OCI-LY3 (cell line): Measurements from ENCODE around the gene FBXW7.

Experiments
- H2AFZ ChIP-seq: fragments of 200-600, 300-600 bp; shearing (Covaris generic); 2 replicates; pipeline ENCODE4 v1.6.0; 2014; ENCODE audit warnings: antibody characterized with exemption, low read depth, low read length
- H3K27ac ChIP-seq: fragments of 200-600, 300-600 bp; sonication (generic); 2 replicates; pipeline ENCODE4 v1.5.1; 2014; ENCODE audit warnings: mild to moderate bottlenecking, low read length, moderate library complexity, mixed read lengths
- H3K27me3 ChIP-seq: fragments of 200-600, 300-600 bp; sonication (generic); 2 replicates; pipeline ENCODE4 v1.6.1; 2014; ENCODE audit warnings: low read depth, low read length, mixed read lengths
- H3K36me3 ChIP-seq: fragments of 200-600, 300-600 bp; sonication (generic); replicated peaks from 2 replicates; pipeline ENCODE3; 2014; ENCODE audit warnings: low read depth, low read length, mixed read lengths
- H3K4me1 ChIP-seq: fragments of 300-600, 200-600 bp; sonication (generic); 2 replicates; pipeline ENCODE4 v1.6.1; 2014; ENCODE audit warnings: low read length, mixed read lengths
- H3K4me2 ChIP-seq: fragments of 200-600, 300-600 bp; sonication (generic); 2 replicates; pipeline ENCODE4 v1.6.1; 2014; ENCODE audit warnings: low read length, mixed read lengths
- H3K4me3 ChIP-seq: fragments of 300-600, 200-600 bp; sonication (generic); 2 replicates; pipeline ENCODE4 v1.5.1; 2014; ENCODE audit warnings: antibody characterized with exemption, mild to moderate bottlenecking, low read length, moderate library complexity
- H3K79me2 ChIP-seq: fragments of 300-600, 200-600 bp; shearing (Covaris generic); 2 replicates; pipeline ENCODE4 v1.6.1; 2014; ENCODE audit warnings: mild to moderate bottlenecking, low read length, mixed read lengths
- H3K9ac ChIP-seq: fragments of 300-600, 200-600 bp; shearing (Covaris generic); 2 replicates; pipeline ENCODE4 v1.6.0; 2014; ENCODE audit warnings: mild to moderate bottlenecking, low read length, moderate library complexity
- H3K9me3 ChIP-seq: fragments of 200-600, 300-600 bp; shearing (Covaris generic); 2 replicates; pipeline ENCODE4 v1.6.1; 2014; ENCODE audit warnings: low read length, mixed read lengths; ENCODE audit not compliant: insufficient read depth
- H4K20me1 ChIP-seq: fragments of 200-600, 300-600 bp; sonication (generic); 2 replicates; pipeline ENCODE4 v1.6.1; 2016; ENCODE audit warnings: low read length, mixed read lengths; ENCODE audit not compliant: insufficient read depth
- CTCF ChIP-seq: fragments of 200-600, 300-600 bp; sonication (generic); IDR thresholded peaks from 2 replicates; pipeline ENCODE4 v1.5.1; 2014; ENCODE audit warnings: antibody characterized with exemption, low read length, low read depth
- EZH2phosphoT487 ChIP-seq: fragments of 200-600 bp; shearing (Covaris generic); IDR thresholded peaks from 2 replicates; pipeline ENCODE4 v1.6.1; 2018; ENCODE audit warnings: antibody characterized with exemption, mixed run types, low read depth

FBXW7 gene

GRCh38 chr4:152514356-152514755 lies 21.5 kb downstream of the FBXW7 start:
- Histone ChIP-seq H3K4me1 (peaks cover 50% of the 10 kb centered on the region), H3K9ac (no peak overlapping the region), H3K36me3 (peaks cover 15% of the 10 kb centered on the region), H2AFZ (no peak overlapping the region), H3K9me3 (no peaks in the 10 kb centered on the region), H4K20me1 (peaks cover 80% of the 10 kb centered on the region), H3K27ac (no peak overlapping the region), H3K79me2 (peaks cover 98% of the 10 kb centered on the region), H3K27me3 (no peaks in the 10 kb centered on the region), H3K4me3 (no peak overlapping the region), H3K4me2 (no peak overlapping the region)
- no peak for TF ChIP-seq EZH2phosphoT487
- TF ChIP-seq CTCF, result no peak

- peaks cover 98% of the 10 kb centered on the region for H3K79me2 ChIP-seq
- peak overlapping the region; percentile 25; the same call in 1 of the 2 replicates for H3K4me2 ChIP-seq
- H3K9ac ChIP-seq, result no peak overlapping the region
- H3K9me3 ChIP-seq, result no peaks in the 10 kb centered on the region
- TF ChIP-seq CTCF (no peak), EZH2phosphoT487 (no peak)
- peaks cover 20% of the 10 kb centered on the region for H3K36me3 ChIP-seq
- no peak overlapping the region for H3K4me3 ChIP-seq
- peaks cover 61% of the 10 kb centered on the region for H3K4me1 ChIP-seq
- H3K27ac ChIP-seq, result no peak overlapping the region
- H4K20me1 ChIP-seq, result peaks cover 82% of the 10 kb centered on the region
- H2AFZ ChIP-seq, result no peak overlapping the region
- no peaks in the 10 kb centered on the region for H3K27me3 ChIP-seq
Observed at GRCh38 chr4:152513078-152513477, 22.8 kb downstream of the FBXW7 start.

GRCh38 chr4:152512483-152512882 lies 23.4 kb downstream of the FBXW7 start:
- Histone ChIP-seq H3K79me2 (peaks cover 98% of the 10 kb centered on the region), H3K4me1 (peaks cover 61% of the 10 kb centered on the region), H3K36me3 (peaks cover 20% of the 10 kb centered on the region), H3K9ac (no peak overlapping the region), H3K9me3 (no peaks in the 10 kb centered on the region), H2AFZ (no peak overlapping the region), H3K27me3 (no peaks in the 10 kb centered on the region), H3K4me2 (peak overlapping the region; percentile 25), H3K27ac (no peak overlapping the region), H3K4me3 (no peak overlapping the region), H4K20me1 (peaks cover 79% of the 10 kb centered on the region)
- no peak for TF ChIP-seq CTCF
- no peak for TF ChIP-seq EZH2phosphoT487

GRCh38 chr4:152510349-152511147 lies 25.3 kb downstream of the FBXW7 start:
- Histone ChIP-seq H3K79me2 (peaks cover 98% of the 10 kb centered on the region), H4K20me1 (peaks cover 71% of the 10 kb centered on the region), H3K4me3 (peak overlapping the region; percentile 71), H3K9me3 (no peaks in the 10 kb centered on the region), H3K27me3 (no peaks in the 10 kb centered on the region), H2AFZ (no peak overlapping the region), H3K4me1 (peaks cover 61% of the 10 kb centered on the region), H3K4me2 (peak overlapping the region; percentile 68), H3K27ac (peak overlapping the region; percentile 5; the same call in 1 of the 2 replicates), H3K9ac (peak overlapping the region; percentile 38), H3K36me3 (peaks cover 29% of the 10 kb centered on the region)
- TF ChIP-seq CTCF, result no peak
- no peak for TF ChIP-seq EZH2phosphoT487
